SK-N-SH treated with all-trans-retinoic acid at 6 μM for 48 hours (cell line): Measurements from ENCODE around the gene STMND1.

Source experiments
- ATAC-seq: fragments of 200-7000 bp; cut with Tn5 transposase; 3 replicates; pipeline ENCODE4 v1.9.1; 2020; ENCODE audit warnings: mild to moderate bottlenecking, moderate library complexity
- BACH2 ChIP-seq: fragments of 250-450 bp; sonication (Bioruptor Pico); IDR thresholded peaks from 2 replicates; pipeline ENCODE4 v1.9.0; 2021; ENCODE audit warnings: mild to moderate bottlenecking, borderline replicate concordance
- CSDC2 ChIP-seq: fragments of 250-450 bp; sonication (Bioruptor Pico); IDR thresholded peaks from 2 replicates; pipeline ENCODE4 v1.5.0; 2020; ENCODE audit warnings: mild to moderate bottlenecking, moderate library complexity
- ESRRG ChIP-seq: fragments of 250-450 bp; sonication (Bioruptor Pico); IDR thresholded peaks from 2 replicates; pipeline ENCODE4 v1.6.1; 2021; ENCODE audit warnings: mild to moderate bottlenecking
- GLIS3 ChIP-seq: fragments of 250-450 bp; sonication (Bioruptor Pico); IDR thresholded peaks from 2 replicates; pipeline ENCODE4 v1.5.0; 2020; ENCODE audit warnings: mild to moderate bottlenecking, moderate library complexity
- ISL1 ChIP-seq: fragments of 250-450 bp; sonication (Bioruptor Pico); IDR thresholded peaks from 2 replicates; pipeline ENCODE4 v2.1.2; 2022; ENCODE audit warnings: mild to moderate bottlenecking, moderate library complexity
- OSR1 ChIP-seq: fragments of 250-450 bp; sonication (Bioruptor Pico); IDR thresholded peaks from 2 replicates; pipeline ENCODE4 v1.8.0; 2022; ENCODE audit warnings: moderate library complexity, mild to moderate bottlenecking, inconsistent platforms
- PPARA ChIP-seq: fragments of 250-450 bp; sonication (Bioruptor Pico); IDR thresholded peaks from 2 replicates; pipeline ENCODE4 v1.5.0; 2020; ENCODE audit warnings: mild to moderate bottlenecking, borderline replicate concordance
- RARB ChIP-seq: fragments of 250-450 bp; sonication (Bioruptor Pico); IDR thresholded peaks from 2 replicates; pipeline ENCODE4 v1.8.0; 2021; ENCODE audit warnings: mild to moderate bottlenecking, moderate library complexity
- SNAI2 ChIP-seq: fragments of 250-450 bp; sonication (Bioruptor Pico); IDR thresholded peaks from 2 replicates; pipeline ENCODE4 v1.5.0; 2020; ENCODE audit warnings: mild to moderate bottlenecking, moderate library complexity
- TCF4 ChIP-seq: fragments of 250-450 bp; sonication (Bioruptor Pico); IDR thresholded peaks from 2 replicates; pipeline ENCODE4 v1.8.0; 2021; ENCODE audit warnings: mild to moderate bottlenecking, moderate library complexity, borderline replicate concordance
- ZC3H10 ChIP-seq: fragments of 250-450 bp; sonication (Bioruptor Pico); IDR thresholded peaks from 2 replicates; pipeline ENCODE4 v1.5.1; 2021; ENCODE audit warnings: mild to moderate bottlenecking, moderate library complexity
- ZFP3 ChIP-seq: fragments of 250-450 bp; sonication (Bioruptor Pico); IDR thresholded peaks from 2 replicates; pipeline ENCODE4 v1.5.0; 2020; ENCODE audit warnings: mild to moderate bottlenecking, moderate library complexity
- ZFP30 ChIP-seq: fragments of 450-650 bp; formaldehyde crosslinking; IDR thresholded peaks from 2 replicates; pipeline ENCODE4 v1.5.0; 2022; ENCODE audit warnings: mild to moderate bottlenecking, moderate library complexity
- ZNF70 ChIP-seq: fragments of 450-650 bp; formaldehyde crosslinking; IDR thresholded peaks from 2 replicates; pipeline ENCODE4 v1.5.0; 2020; ENCODE audit warnings: mild to moderate bottlenecking, moderate library complexity
- ZNF8 ChIP-seq: fragments of 450-650 bp; formaldehyde crosslinking; IDR thresholded peaks from 2 replicates; pipeline ENCODE4 v1.5.0; 2020; ENCODE audit warnings: mild to moderate bottlenecking, moderate library complexity
- TF ChIP-seq, protein P1 (sequence below): fragments of 250-450 bp; sonication (Bioruptor Pico); IDR thresholded peaks from 2 replicates; pipeline ENCODE4 v1.8.0; 2021; ENCODE audit warnings: low read depth, mild to moderate bottlenecking, moderate library complexity, borderline replicate concordance
- TF ChIP-seq, protein P2 (sequence below): fragments of 250-450 bp; sonication (Bioruptor Pico); IDR thresholded peaks from 2 replicates; pipeline ENCODE4 v1.5.0; 2020; ENCODE audit warnings: mild to moderate bottlenecking, moderate library complexity
- TF ChIP-seq, protein P3 (sequence below): fragments of 250-450 bp; sonication (Bioruptor Pico); IDR thresholded peaks from 2 replicates; pipeline ENCODE4 v1.5.1; 2021; ENCODE audit warnings: mild to moderate bottlenecking, moderate library complexity
- TF ChIP-seq, protein P4 (sequence below): fragments of 250-450 bp; sonication (Bioruptor Pico); IDR thresholded peaks from 2 replicates; pipeline ENCODE4 v1.5.1; 2020; ENCODE audit warnings: low read depth, mild to moderate bottlenecking, moderate library complexity
- TF ChIP-seq, protein P5 (sequence below): fragments of 250-450 bp; sonication (Bioruptor Pico); IDR thresholded peaks from 2 replicates; pipeline ENCODE4 v1.8.0; 2020; ENCODE audit warnings: mild to moderate bottlenecking, moderate library complexity, borderline replicate concordance

The STMND1 gene

DNA sequence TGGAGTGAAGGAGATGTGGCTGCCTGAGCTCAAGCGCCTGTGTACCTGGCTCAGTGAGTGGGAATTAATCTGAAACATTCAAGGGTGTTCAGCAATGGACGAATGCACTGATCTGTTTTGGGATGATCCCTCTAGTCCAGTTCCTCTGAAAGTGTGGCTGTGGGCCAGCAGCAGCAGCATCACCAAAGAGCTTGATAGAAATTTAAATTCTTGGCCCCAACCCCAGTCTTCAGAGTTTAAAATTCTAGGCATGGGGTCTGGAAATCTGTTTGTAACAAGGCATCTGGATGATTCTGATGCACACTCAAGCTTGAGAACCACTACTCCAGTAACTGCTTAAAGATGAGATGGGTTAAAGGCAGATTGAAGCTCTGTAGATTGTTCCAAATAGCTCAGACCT lies 59.2 kb downstream of the STMND1 start:
- ATAC-seq = no peak

DNA sequence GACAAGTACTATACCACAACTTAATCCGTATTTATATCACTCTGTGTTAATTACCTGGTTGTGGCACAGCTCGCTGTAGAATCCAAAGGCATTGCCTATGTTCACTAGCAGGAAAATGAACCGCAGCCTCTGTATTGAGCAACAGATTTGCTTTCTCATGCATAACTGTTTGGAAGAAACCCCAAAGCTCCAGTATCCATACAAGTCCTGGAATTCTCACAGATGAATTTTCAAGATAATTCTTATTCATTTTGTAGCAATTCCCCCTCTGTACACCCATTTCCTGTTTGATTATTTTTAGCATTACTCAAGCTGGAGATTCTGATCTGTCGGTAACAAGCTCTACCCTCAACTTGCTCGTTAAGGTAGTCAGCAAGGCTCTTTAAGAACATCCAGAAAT lies 63.5 kb downstream of the STMND1 start:
- TF ChIP-seq ZNF70 (CRISPR knock-in tag) (no peak), RARB (CRISPR knock-in tag) (no peak), GLIS3 (CRISPR knock-in tag) (no peak), BACH2 (CRISPR knock-in tag) (no peak), ESRRG (no peak), OSR1 (CRISPR knock-in tag) (no peak), ZFP30 (CRISPR knock-in tag) (no peak), TCF4 (CRISPR knock-in tag) (no peak), ZFP3 (CRISPR knock-in tag) (no peak)
- TF ChIP-seq, protein P1, sequence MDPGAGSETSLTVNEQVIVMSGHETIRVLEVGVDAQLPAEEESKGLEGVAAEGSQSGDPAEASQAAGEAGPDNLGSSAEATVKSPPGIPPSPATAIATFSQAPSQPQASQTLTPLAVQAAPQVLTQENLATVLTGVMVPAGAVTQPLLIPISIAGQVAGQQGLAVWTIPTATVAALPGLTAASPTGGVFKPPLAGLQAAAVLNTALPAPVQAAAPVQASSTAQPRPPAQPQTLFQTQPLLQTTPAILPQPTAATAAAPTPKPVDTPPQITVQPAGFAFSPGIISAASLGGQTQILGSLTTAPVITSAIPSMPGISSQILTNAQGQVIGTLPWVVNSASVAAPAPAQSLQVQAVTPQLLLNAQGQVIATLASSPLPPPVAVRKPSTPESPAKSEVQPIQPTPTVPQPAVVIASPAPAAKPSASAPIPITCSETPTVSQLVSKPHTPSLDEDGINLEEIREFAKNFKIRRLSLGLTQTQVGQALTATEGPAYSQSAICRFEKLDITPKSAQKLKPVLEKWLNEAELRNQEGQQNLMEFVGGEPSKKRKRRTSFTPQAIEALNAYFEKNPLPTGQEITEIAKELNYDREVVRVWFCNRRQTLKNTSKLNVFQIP = no peak
- TF ChIP-seq, protein P2, sequence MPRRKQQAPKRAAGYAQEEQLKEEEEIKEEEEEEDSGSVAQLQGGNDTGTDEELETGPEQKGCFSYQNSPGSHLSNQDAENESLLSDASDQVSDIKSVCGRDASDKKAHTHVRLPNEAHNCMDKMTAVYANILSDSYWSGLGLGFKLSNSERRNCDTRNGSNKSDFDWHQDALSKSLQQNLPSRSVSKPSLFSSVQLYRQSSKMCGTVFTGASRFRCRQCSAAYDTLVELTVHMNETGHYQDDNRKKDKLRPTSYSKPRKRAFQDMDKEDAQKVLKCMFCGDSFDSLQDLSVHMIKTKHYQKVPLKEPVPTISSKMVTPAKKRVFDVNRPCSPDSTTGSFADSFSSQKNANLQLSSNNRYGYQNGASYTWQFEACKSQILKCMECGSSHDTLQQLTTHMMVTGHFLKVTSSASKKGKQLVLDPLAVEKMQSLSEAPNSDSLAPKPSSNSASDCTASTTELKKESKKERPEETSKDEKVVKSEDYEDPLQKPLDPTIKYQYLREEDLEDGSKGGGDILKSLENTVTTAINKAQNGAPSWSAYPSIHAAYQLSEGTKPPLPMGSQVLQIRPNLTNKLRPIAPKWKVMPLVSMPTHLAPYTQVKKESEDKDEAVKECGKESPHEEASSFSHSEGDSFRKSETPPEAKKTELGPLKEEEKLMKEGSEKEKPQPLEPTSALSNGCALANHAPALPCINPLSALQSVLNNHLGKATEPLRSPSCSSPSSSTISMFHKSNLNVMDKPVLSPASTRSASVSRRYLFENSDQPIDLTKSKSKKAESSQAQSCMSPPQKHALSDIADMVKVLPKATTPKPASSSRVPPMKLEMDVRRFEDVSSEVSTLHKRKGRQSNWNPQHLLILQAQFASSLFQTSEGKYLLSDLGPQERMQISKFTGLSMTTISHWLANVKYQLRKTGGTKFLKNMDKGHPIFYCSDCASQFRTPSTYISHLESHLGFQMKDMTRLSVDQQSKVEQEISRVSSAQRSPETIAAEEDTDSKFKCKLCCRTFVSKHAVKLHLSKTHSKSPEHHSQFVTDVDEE = no peak
- TF ChIP-seq, protein P3, sequence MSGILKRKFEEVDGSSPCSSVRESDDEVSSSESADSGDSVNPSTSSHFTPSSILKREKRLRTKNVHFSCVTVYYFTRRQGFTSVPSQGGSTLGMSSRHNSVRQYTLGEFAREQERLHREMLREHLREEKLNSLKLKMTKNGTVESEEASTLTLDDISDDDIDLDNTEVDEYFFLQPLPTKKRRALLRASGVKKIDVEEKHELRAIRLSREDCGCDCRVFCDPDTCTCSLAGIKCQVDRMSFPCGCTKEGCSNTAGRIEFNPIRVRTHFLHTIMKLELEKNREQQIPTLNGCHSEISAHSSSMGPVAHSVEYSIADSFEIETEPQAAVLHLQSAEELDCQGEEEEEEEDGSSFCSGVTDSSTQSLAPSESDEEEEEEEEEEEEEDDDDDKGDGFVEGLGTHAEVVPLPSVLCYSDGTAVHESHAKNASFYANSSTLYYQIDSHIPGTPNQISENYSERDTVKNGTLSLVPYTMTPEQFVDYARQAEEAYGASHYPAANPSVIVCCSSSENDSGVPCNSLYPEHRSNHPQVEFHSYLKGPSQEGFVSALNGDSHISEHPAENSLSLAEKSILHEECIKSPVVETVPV (CRISPR knock-in tag) = no peak
- no peak for ATAC-seq

More for the DNA sequence above, 59.2 kb downstream of the STMND1 start:
- TF ChIP-seq, protein P3 (CRISPR knock-in tag) = no peak
- TF ChIP-seq CSDC2 (no peak), ZFP3 (CRISPR knock-in tag) (no peak), PPARA (CRISPR knock-in tag) (no peak), ZC3H10 (CRISPR knock-in tag) (no peak), BACH2 (CRISPR knock-in tag) (no peak), ZNF8 (CRISPR knock-in tag) (no peak), ZNF70 (CRISPR knock-in tag) (no peak), ZFP30 (CRISPR knock-in tag) (no peak), SNAI2 (CRISPR knock-in tag) (no peak), TCF4 (CRISPR knock-in tag) (no peak), ISL1 (CRISPR knock-in tag) (no peak), RARB (CRISPR knock-in tag) (no peak), GLIS3 (CRISPR knock-in tag) (no peak), OSR1 (CRISPR knock-in tag) (no peak)
- TF ChIP-seq, protein P2 = no peak
- TF ChIP-seq, protein P1 = no peak
- TF ChIP-seq, protein P4, sequence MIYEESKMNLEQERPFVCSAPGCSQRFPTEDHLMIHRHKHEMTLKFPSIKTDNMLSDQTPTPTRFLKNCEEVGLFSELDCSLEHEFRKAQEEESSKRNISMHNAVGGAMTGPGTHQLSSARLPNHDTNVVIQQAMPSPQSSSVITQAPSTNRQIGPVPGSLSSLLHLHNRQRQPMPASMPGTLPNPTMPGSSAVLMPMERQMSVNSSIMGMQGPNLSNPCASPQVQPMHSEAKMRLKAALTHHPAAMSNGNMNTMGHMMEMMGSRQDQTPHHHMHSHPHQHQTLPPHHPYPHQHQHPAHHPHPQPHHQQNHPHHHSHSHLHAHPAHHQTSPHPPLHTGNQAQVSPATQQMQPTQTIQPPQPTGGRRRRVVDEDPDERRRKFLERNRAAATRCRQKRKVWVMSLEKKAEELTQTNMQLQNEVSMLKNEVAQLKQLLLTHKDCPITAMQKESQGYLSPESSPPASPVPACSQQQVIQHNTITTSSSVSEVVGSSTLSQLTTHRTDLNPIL (CRISPR knock-in tag) = no peak
- TF ChIP-seq, protein P5, sequence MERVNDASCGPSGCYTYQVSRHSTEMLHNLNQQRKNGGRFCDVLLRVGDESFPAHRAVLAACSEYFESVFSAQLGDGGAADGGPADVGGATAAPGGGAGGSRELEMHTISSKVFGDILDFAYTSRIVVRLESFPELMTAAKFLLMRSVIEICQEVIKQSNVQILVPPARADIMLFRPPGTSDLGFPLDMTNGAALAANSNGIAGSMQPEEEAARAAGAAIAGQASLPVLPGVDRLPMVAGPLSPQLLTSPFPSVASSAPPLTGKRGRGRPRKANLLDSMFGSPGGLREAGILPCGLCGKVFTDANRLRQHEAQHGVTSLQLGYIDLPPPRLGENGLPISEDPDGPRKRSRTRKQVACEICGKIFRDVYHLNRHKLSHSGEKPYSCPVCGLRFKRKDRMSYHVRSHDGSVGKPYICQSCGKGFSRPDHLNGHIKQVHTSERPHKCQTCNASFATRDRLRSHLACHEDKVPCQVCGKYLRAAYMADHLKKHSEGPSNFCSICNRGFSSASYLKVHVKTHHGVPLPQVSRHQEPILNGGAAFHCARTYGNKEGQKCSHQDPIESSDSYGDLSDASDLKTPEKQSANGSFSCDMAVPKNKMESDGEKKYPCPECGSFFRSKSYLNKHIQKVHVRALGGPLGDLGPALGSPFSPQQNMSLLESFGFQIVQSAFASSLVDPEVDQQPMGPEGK (CRISPR knock-in tag) = no peak
